Measurements from ENCODE around the gene COL25A1. TPM values are rescaled to one million over a fixed set of nuclear protein-coding genes. Genes with fewer than 3 reads are reported as not detected.

COL25A1 gene
- total RNA-seq, 1 experiment from 2014 or later = not detected

DNA sequence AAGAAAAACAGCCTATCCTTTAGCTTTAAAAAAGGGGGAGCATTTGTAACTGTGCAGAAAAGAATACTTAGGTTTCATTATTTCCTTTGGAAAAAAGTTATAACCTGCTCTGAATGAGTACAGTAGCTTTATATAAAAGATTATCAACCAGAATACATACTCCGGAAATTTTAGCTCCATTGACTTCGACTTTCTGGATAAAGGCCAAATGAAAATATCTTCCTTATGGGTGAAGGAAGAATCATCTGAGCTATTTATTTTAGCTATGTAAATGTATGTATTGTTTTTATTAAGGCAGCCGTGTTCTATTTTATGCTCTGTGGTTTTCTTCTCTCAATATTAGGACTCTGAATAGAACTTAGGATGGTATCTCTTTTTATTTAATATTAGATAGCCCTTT is 470.6 kb downstream of the COL25A1 start:
- no peak for ATAC-seq
- no peak overlapping the region for H3K4me3 ChIP-seq (replicated peaks in 1 of 2; ENCODE audit: low read depth in 1 of 2, low read length in 2 of 2)
- no peaks in the 10 kb centered on the region for H3K79me2 ChIP-seq (ENCODE audit: insufficient read depth, low read length)
- H2AFZ ChIP-seq (ENCODE audit: low read depth, low read length, poor library complexity, severe bottlenecking) = no peak overlapping the region
- H3K9ac ChIP-seq (ENCODE audit: low read length) = no peak overlapping the region
- no peak overlapping the region for H3K27ac ChIP-seq (ENCODE audit: low read depth, low read length)
- ChIA-PET RAD21 (ENCODE audit: low non-redundant PET in 1 of 2, low total read pairs in 2 of 2, uncharacterized antibody in 2 of 2, unreplicated experiment in 2 of 2) (no interaction called here), POLR2A (no interaction called here), CTCF (interaction anchor here (0.8 kb wide), 1 partner anchor 467 kb away, joined by 4 read pairs; no protein-coding TSS in a partner anchor)
- H4K20me1 ChIP-seq (ENCODE audit: insufficient read depth) = no peaks in the 10 kb centered on the region
- peaks cover 42% of the 10 kb centered on the region for H3K27me3 ChIP-seq (ENCODE audit: insufficient read depth, low read length)
- H3K4me1 ChIP-seq (ENCODE audit: control insufficient read depth in 1 of 2, insufficient read depth in 2 of 2, low read length in 2 of 2) = no peaks in the 10 kb centered on the region
- DNase-seq (ENCODE audit: low read depth, low spot score) = no peak
- intact Hi-C loops (cut with micrococcal nuclease) = no loop called here
- H3K4me2 ChIP-seq (ENCODE audit: low read length) = no peak overlapping the region
- H3K36me3 ChIP-seq (ENCODE audit: control insufficient read depth in 1 of 2, insufficient read depth in 2 of 2, low read length in 2 of 2) = no peaks in the 10 kb centered on the region
- no TSS peak for BruUV-seq (replicated peaks)
- no peak for TF ChIP-seq YY1 (IDR thresholded peaks at IDR 0.05; ENCODE audit: extremely low read depth, insufficient replicate concordance, low read depth, low read length)
- TF ChIP-seq ELF1 (IDR thresholded peaks at IDR 0.05; ENCODE audit: borderline replicate concordance, low read depth) = no peak
- TF ChIP-seq, protein P1, sequence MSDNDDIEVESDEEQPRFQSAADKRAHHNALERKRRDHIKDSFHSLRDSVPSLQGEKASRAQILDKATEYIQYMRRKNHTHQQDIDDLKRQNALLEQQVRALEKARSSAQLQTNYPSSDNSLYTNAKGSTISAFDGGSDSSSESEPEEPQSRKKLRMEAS (IDR thresholded peaks at IDR 0.05) = no peak
- no peak for TF ChIP-seq EZH2phosphoT487 (IDR thresholded peaks at IDR 0.05; ENCODE audit: borderline replicate concordance)
- TF ChIP-seq RAD21 (IDR thresholded peaks at IDR 0.05; ENCODE audit: low read depth) = no peak
- no peak for TF ChIP-seq ZNF274 (IDR thresholded peaks at IDR 0.05; ENCODE audit: low read depth, low read length)
- no peak for TF ChIP-seq POLR2AphosphoS5 (IDR thresholded peaks at IDR 0.05; ENCODE audit: low read depth, low read length)
- TF ChIP-seq ZBTB33 (IDR thresholded peaks at IDR 0.05; ENCODE audit: extremely low read depth, insufficient replicate concordance, low read length) = no peak
- TF ChIP-seq ZFX (IDR thresholded peaks at IDR 0.05) = no peak
- TF ChIP-seq REST (IDR thresholded peaks at IDR 0.05; ENCODE audit: low read depth) = no peak
- TF ChIP-seq, protein P2, sequence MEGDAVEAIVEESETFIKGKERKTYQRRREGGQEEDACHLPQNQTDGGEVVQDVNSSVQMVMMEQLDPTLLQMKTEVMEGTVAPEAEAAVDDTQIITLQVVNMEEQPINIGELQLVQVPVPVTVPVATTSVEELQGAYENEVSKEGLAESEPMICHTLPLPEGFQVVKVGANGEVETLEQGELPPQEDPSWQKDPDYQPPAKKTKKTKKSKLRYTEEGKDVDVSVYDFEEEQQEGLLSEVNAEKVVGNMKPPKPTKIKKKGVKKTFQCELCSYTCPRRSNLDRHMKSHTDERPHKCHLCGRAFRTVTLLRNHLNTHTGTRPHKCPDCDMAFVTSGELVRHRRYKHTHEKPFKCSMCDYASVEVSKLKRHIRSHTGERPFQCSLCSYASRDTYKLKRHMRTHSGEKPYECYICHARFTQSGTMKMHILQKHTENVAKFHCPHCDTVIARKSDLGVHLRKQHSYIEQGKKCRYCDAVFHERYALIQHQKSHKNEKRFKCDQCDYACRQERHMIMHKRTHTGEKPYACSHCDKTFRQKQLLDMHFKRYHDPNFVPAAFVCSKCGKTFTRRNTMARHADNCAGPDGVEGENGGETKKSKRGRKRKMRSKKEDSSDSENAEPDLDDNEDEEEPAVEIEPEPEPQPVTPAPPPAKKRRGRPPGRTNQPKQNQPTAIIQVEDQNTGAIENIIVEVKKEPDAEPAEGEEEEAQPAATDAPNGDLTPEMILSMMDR (IDR thresholded peaks at IDR 0.05 in 2 of 3, conservative IDR thresholded peaks at IDR 0.05 in 1 of 3; ENCODE audit: borderline replicate concordance in 1 of 3, insufficient read depth in 1 of 3, low read depth in 2 of 3, low read length in 2 of 3) = no peak
- TF ChIP-seq POLR2A (IDR thresholded peaks at IDR 0.05; ENCODE audit: borderline replicate concordance, extremely low read depth, insufficient read depth, insufficient read length) = no peak
- no peak for TF ChIP-seq EGR1 (IDR thresholded peaks at IDR 0.05; ENCODE audit: low read depth)
- no peak for TF ChIP-seq EZH2 (IDR thresholded peaks at IDR 0.05)
- TF ChIP-seq CBX3 (IDR thresholded peaks at IDR 0.05; ENCODE audit: low read depth) = no peak
- TF ChIP-seq FOSL1 (IDR thresholded peaks at IDR 0.05; ENCODE audit: low read depth) = no peak
- TF ChIP-seq SRF (IDR thresholded peaks at IDR 0.05; ENCODE audit: low read depth) = no peak
- no peak for TF ChIP-seq JUND (IDR thresholded peaks at IDR 0.05)
- no peak for TF ChIP-seq SIN3A (IDR thresholded peaks at IDR 0.05; ENCODE audit: low read depth)
- no peaks in the 10 kb centered on the region for H3K9me2 ChIP-seq (ENCODE audit: insufficient read depth)
- no peaks in the 10 kb centered on the region for H3K9me3 ChIP-seq (ENCODE audit: control insufficient read depth in 1 of 2, insufficient read depth in 1 of 2, low read depth in 1 of 2, low read length in 2 of 2)
